Osteocyte (in vitro differentiated cells): ENCODE data around the gene AIF1. TPM values are rescaled to one million over a fixed set of nuclear protein-coding genes. Genes with fewer than 3 reads are reported as not detected.

Experiments used
- DNase-seq: peaks from one replicate; pipeline ENCODE4 v3.0.0; 2021; ENCODE audit warnings: mixed read lengths; ENCODE audit not compliant: unreplicated experiment; ENCODE audit errors: extremely low spot score
- H3K27ac Mint-ChIP-seq: one replicate; pipeline ENCODE4 v1.8.0; 2021; ENCODE audit warnings: mild to moderate bottlenecking, mixed read lengths; ENCODE audit not compliant: unreplicated experiment
- H3K27me3 Mint-ChIP-seq: one replicate; pipeline ENCODE4 v1.8.0; 2021; ENCODE audit warnings: mixed read lengths; ENCODE audit not compliant: unreplicated experiment
- H3K36me3 Mint-ChIP-seq: one replicate; pipeline ENCODE4 v1.8.0; 2021; ENCODE audit warnings: mixed read lengths; ENCODE audit not compliant: unreplicated experiment
- H3K4me1 Mint-ChIP-seq: one replicate; pipeline ENCODE4 v1.8.0; 2021; ENCODE audit warnings: mixed read lengths; ENCODE audit not compliant: unreplicated experiment
- H3K4me3 Mint-ChIP-seq: one replicate; pipeline ENCODE4 v1.8.0; 2021; ENCODE audit warnings: mild to moderate bottlenecking, moderate library complexity, mixed read lengths; ENCODE audit not compliant: unreplicated experiment
- H3K9me3 Mint-ChIP-seq: one replicate; pipeline ENCODE4 v1.8.0; 2021; ENCODE audit warnings: mixed read lengths; ENCODE audit not compliant: unreplicated experiment
- CTCF ChIP-seq: fragments of 200-600 bp; sonication (generic); IDR thresholded peaks from 2 replicates; pipeline ENCODE4 v1.5.0; 2021; ENCODE audit warnings: antibody characterized with exemption, mild to moderate bottlenecking, moderate library complexity
- total RNA-seq: library from RNA; stranded (reverse); gene quantifications from 2 replicates; pipeline ENCODE4 v1.2.1, GENCODE V29; 2021

The AIF1 gene
- total RNA-seq, 1 donor from 2014 or later: not detected

DNA sequence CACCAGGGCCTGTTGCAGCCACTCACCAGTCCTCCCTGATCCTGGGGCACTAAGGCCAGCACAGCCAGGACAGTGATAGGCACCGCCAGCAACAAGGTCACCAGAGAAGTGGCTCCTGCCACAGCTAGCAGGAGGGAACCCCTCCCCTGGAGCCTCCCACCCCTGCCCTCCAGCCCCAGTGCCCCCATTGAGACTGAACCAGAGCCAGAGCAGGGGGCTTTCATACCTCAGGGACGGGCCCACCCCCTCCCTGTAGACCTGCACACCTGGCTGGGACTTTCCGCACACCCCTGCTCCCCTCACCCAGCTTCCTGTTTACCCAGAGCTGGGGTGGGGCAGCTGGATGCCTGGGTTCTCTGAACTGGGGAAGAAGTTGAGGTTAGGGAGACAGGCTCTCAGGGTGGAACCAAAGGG lies 32.8 kb upstream of the AIF1 start, which contains the start of gene LTB:
TSS of gene LTB (minus strand) at position 195 of the 414 bp plus-strand sequence. CDS start at position 188, 7 bp downstream.
- no peaks in the 10 kb centered on the region for H3K9me3 Mint-ChIP-seq

GRCh38 chr6:31585491-31585890 lies 29.5 kb upstream of the AIF1 start:
- DNase-seq: no peak
- peak; percentile 40 for TF ChIP-seq CTCF
- H3K36me3 Mint-ChIP-seq: no peaks in the 10 kb centered on the region
- no peak overlapping the region for H3K4me3 Mint-ChIP-seq
- no peak overlapping the region for H3K27ac Mint-ChIP-seq
- no peaks in the 10 kb centered on the region for H3K27me3 Mint-ChIP-seq
- H3K9me3 Mint-ChIP-seq: no peaks in the 10 kb centered on the region
- peaks cover 11% of the 10 kb centered on the region for H3K4me1 Mint-ChIP-seq

More for the DNA sequence above, 32.8 kb upstream of the AIF1 start, which contains the start of gene LTB:
- Mint-ChIP-seq H3K4me1 (peaks cover 16% of the 10 kb centered on the region), H3K27ac (peak within 1 kb of the TSS; percentile 90), H3K4me3 (peak within 1 kb of the TSS; percentile 96), H3K27me3 (no peaks in the 10 kb centered on the region), H3K36me3 (no peaks in the 10 kb centered on the region)
- no peak for TF ChIP-seq CTCF
- DNase-seq: no peak

GRCh38 chr6:31586008-31586407 lies 29.0 kb upstream of the AIF1 start, which contains the start of gene LST1:
Gene LST1, plus strand, starts transcription at chr6:31586277. Its CDS starts 1,023 bp downstream, at chr6:31587300.
- Mint-ChIP-seq H3K4me1 (peaks cover 9% of the 10 kb centered on the region), H3K9me3 (no peaks in the 10 kb centered on the region), H3K4me3 (no peak within 1 kb of the TSS), H3K27me3 (no peaks in the 10 kb centered on the region), H3K36me3 (no peaks in the 10 kb centered on the region), H3K27ac (no peak within 1 kb of the TSS)
- no peak for TF ChIP-seq CTCF
- no peak for DNase-seq

DNA sequence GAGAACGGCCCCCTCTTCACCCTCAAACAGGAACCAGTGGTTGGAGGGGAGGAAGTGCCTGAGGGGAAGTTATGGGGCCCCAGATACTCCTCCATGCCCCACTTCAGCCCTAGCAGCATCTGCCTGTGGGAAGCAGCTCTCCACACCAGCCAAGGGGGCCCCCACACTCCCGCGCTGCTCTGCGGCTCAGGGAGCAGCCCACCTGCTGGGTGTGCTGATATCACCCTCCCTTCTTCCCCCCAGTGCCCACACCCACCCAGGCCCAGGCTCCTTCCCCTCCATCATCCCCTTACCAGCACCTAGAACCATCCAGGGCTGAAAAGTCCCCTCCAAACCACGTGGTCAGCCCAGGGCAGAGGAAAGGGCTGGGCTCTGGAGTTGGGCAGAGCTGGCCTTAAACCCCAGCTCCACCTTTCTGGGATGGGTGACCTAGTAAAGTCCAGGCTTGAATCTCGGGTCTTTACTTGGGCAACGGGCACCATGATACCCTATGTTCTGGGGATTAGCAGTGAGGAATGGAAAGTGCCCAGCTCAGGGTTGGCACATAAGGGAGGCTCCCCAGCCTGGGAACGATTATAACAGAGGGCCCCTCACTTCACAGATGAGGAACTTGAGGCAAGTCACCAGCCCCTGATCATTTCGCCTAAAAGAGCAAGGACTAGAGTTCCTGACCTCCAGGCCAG lies 28.3 kb upstream of the AIF1 start:
- no peaks in the 10 kb centered on the region for H3K9me3 Mint-ChIP-seq
- H3K4me3 Mint-ChIP-seq: no peak overlapping the region
- H3K27me3 Mint-ChIP-seq: no peaks in the 10 kb centered on the region
- no peaks in the 10 kb centered on the region for H3K36me3 Mint-ChIP-seq
- peaks cover 2% of the 10 kb centered on the region for H3K4me1 Mint-ChIP-seq
- no peak for DNase-seq
- H3K27ac Mint-ChIP-seq: no peak overlapping the region
- TF ChIP-seq CTCF: no peak

DNA sequence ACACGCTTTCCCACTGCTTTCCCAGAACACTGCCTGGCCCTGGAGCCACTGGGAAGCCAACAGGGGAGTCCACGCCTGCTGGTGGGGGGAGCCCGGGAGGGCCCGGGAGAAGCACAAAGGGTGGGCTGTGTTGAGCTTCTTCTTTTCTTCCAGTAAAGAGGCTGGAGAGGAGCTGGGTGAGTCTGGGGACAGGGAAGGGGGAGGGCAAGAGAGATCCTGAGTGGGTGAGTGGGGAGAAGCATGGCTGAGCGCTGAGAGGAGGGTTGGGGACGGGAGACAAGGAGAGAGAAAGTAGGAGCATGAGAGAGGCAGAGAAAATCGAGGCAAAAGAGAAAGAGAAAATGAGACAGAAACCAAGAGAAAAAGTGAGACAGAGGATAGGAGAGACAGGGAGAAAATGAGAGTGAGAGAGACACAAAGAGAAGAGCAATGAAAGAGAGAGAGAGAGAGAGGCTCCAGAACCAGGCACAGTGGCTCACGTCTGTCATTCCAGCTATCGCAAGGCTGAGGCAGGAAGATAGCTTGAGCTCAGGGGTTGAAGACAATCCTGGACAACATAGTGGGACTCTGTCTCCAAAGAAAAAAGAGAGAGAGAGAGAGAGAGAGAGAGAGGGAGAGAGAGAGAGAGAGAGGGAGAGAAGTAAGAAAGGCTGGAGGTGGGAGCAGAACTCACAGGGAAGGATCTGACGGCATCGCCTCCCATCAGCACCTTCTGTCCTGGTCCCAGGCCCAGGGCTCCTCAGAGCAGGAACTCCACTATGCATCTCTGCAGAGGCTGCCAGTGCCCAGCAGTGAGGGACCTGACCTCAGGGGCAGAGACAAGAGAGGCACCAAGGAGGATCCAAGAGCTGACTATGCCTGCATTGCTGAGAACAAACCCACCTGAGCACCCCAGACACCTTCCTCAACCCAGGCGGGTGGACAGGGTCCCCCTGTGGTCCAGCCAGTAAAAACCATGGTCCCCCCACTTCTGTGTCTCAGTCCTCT lies 26.9 kb upstream of the AIF1 start:
- TF ChIP-seq CTCF: no peak
- Mint-ChIP-seq H3K36me3 (no peaks in the 10 kb centered on the region), H3K27ac (no peak overlapping the region), H3K4me1 (no peaks in the 10 kb centered on the region), H3K9me3 (no peaks in the 10 kb centered on the region), H3K4me3 (no peak overlapping the region), H3K27me3 (no peaks in the 10 kb centered on the region)
- DNase-seq: no peak
